OCI-LY3 (cell line): ENCODE data around the gene FAHD1.
"Not testable (repeated sequence)": the region's sequence is repeated elsewhere in the genome, so short reads cannot be mapped to it uniquely, and the experiment has no call there.

ENCODE experiments used
- H2AFZ ChIP-seq: fragments of 200-600, 300-600 bp; shearing (Covaris generic); 2 replicates; pipeline ENCODE4 v1.6.0; 2014; ENCODE audit warnings: antibody characterized with exemption, low read depth, low read length
- H3K27ac ChIP-seq: fragments of 200-600, 300-600 bp; sonication (generic); 2 replicates; pipeline ENCODE4 v1.5.1; 2014; ENCODE audit warnings: mild to moderate bottlenecking, low read length, moderate library complexity, mixed read lengths
- H3K27me3 ChIP-seq: fragments of 200-600, 300-600 bp; sonication (generic); 2 replicates; pipeline ENCODE4 v1.6.1; 2014; ENCODE audit warnings: low read depth, low read length, mixed read lengths
- H3K36me3 ChIP-seq: fragments of 200-600, 300-600 bp; sonication (generic); replicated peaks from 2 replicates; pipeline ENCODE3; 2014; ENCODE audit warnings: low read depth, low read length, mixed read lengths
- H3K4me1 ChIP-seq: fragments of 300-600, 200-600 bp; sonication (generic); 2 replicates; pipeline ENCODE4 v1.6.1; 2014; ENCODE audit warnings: low read length, mixed read lengths
- H3K4me2 ChIP-seq: fragments of 200-600, 300-600 bp; sonication (generic); 2 replicates; pipeline ENCODE4 v1.6.1; 2014; ENCODE audit warnings: low read length, mixed read lengths
- H3K4me3 ChIP-seq: fragments of 300-600, 200-600 bp; sonication (generic); 2 replicates; pipeline ENCODE4 v1.5.1; 2014; ENCODE audit warnings: antibody characterized with exemption, mild to moderate bottlenecking, low read length, moderate library complexity
- H3K79me2 ChIP-seq: fragments of 300-600, 200-600 bp; shearing (Covaris generic); 2 replicates; pipeline ENCODE4 v1.6.1; 2014; ENCODE audit warnings: mild to moderate bottlenecking, low read length, mixed read lengths
- H3K9ac ChIP-seq: fragments of 300-600, 200-600 bp; shearing (Covaris generic); 2 replicates; pipeline ENCODE4 v1.6.0; 2014; ENCODE audit warnings: mild to moderate bottlenecking, low read length, moderate library complexity
- H3K9me3 ChIP-seq: fragments of 200-600, 300-600 bp; shearing (Covaris generic); 2 replicates; pipeline ENCODE4 v1.6.1; 2014; ENCODE audit warnings: low read length, mixed read lengths; ENCODE audit not compliant: insufficient read depth
- H4K20me1 ChIP-seq: fragments of 200-600, 300-600 bp; sonication (generic); 2 replicates; pipeline ENCODE4 v1.6.1; 2016; ENCODE audit warnings: low read length, mixed read lengths; ENCODE audit not compliant: insufficient read depth
- EZH2phosphoT487 ChIP-seq: fragments of 200-600 bp; shearing (Covaris generic); IDR thresholded peaks from 2 replicates; pipeline ENCODE4 v1.6.1; 2018; ENCODE audit warnings: antibody characterized with exemption, mixed run types, low read depth
- TF ChIP-seq, protein P1 (sequence below): fragments of 200-600, 300-600 bp; sonication (generic); IDR thresholded peaks from 2 replicates; pipeline ENCODE4 v1.5.1; 2014; ENCODE audit warnings: antibody characterized with exemption, low read length, low read depth

FAHD1 gene

DNA sequence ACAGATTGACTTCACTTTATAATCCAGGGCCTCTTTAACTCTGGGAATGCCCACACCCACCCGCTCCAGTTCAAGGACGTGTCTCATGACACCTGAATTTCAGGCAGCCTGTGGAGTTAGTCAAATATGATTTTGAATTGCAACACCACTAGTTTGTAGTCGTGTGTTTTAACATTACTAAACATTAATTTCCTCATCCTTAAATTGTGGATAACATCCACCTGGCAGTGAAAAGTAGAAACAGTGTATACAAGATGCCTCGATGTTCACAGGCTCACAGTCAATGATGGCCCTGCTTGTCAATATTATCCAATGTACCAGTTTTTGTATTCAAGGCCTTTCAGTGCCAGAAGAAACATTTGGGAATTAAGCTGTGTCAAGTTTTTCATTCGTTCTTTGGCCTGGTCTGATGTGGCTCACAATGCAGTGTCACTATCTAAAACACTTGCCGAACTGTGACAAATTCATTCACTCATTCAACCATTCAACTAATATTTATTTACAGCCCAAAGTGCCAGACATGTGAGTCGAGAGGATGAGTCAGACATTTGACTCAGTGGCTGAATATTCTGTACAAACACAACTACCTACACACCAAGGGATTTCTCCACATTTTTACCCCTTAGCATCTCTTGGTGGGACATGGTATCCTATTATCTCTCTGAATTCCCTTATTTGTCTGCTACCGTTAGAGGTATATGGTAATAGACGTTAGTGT lies 43.5 kb downstream of the FAHD1 start:
- no peak overlapping the region for H3K4me2 ChIP-seq
- H3K4me1 ChIP-seq: 0 out of 2 replicates have a peak, but pooled peaks cover 3% of the 10 kb centered on the region
- H3K9me3 ChIP-seq: no peaks in the 10 kb centered on the region
- no peak overlapping the region for H3K9ac ChIP-seq
- no peak overlapping the region for H3K27ac ChIP-seq
- peaks cover 7% of the 10 kb centered on the region; the same call in 1 of the 2 replicates for H3K27me3 ChIP-seq
- no peak overlapping the region for H3K4me3 ChIP-seq
- H2AFZ ChIP-seq: no peak overlapping the region
- H3K36me3 ChIP-seq: no peaks in the 10 kb centered on the region
- TF ChIP-seq, protein P1, sequence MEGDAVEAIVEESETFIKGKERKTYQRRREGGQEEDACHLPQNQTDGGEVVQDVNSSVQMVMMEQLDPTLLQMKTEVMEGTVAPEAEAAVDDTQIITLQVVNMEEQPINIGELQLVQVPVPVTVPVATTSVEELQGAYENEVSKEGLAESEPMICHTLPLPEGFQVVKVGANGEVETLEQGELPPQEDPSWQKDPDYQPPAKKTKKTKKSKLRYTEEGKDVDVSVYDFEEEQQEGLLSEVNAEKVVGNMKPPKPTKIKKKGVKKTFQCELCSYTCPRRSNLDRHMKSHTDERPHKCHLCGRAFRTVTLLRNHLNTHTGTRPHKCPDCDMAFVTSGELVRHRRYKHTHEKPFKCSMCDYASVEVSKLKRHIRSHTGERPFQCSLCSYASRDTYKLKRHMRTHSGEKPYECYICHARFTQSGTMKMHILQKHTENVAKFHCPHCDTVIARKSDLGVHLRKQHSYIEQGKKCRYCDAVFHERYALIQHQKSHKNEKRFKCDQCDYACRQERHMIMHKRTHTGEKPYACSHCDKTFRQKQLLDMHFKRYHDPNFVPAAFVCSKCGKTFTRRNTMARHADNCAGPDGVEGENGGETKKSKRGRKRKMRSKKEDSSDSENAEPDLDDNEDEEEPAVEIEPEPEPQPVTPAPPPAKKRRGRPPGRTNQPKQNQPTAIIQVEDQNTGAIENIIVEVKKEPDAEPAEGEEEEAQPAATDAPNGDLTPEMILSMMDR: no peak
- no peak for TF ChIP-seq EZH2phosphoT487
- H3K79me2 ChIP-seq: no peaks in the 10 kb centered on the region
- no peaks in the 10 kb centered on the region for H4K20me1 ChIP-seq

DNA sequence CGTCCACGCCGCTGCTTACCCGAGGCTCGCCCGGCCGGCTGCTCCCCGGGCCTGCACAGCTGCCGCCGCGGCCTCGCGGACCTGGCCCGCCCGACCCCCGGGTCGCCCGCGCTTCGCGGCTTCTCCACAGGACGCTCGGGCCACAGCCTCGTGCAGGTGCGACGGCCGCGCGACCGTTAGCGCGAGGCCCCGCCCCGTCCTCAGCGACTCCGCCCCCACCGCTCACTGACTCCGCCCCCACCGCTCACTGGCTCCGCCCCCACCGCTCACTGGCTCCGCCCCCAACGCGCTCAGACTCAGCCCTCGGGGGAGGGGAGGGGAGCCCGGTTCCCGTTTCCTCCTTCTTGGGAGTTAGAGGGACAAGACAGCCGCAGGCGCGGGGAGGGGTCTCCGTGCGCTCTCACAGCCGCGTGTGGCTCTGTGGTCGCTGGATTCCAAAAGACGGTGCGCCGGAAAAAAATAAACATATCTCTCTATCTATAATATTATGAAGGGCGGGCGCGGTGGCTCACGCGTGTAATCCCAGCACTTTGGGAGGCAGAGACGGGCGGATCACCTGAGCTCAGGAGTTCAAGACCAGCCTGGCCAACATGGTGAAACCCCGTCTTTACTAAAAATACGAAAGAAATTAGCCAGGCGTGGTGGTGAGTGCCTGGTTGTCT lies 45.1 kb downstream of the FAHD1 start, which contains the start of gene MEIOB:
Gene MEIOB, minus strand, starts transcription at position 191 of the 662 bp plus-strand sequence. CDS start 3,989 bp downstream, outside the sequence.
- Histone ChIP-seq H3K27ac (no peak within 1 kb of the TSS), H4K20me1 (no peaks in the 10 kb centered on the region), H3K79me2 (no peaks in the 10 kb centered on the region), H3K36me3 (no peaks in the 10 kb centered on the region), H3K9ac (no peak within 1 kb of the TSS), H3K9me3 (no peaks in the 10 kb centered on the region), H3K4me1 (peaks cover 4% of the 10 kb centered on the region; the same call in 1 of the 2 replicates), H3K27me3 (no peaks in the 10 kb centered on the region), H3K4me3 (no peak within 1 kb of the TSS), H3K4me2 (no peak within 1 kb of the TSS), H2AFZ (no peak within 1 kb of the TSS)
- TF ChIP-seq, protein P1: no peak
- no peak for TF ChIP-seq EZH2phosphoT487

DNA sequence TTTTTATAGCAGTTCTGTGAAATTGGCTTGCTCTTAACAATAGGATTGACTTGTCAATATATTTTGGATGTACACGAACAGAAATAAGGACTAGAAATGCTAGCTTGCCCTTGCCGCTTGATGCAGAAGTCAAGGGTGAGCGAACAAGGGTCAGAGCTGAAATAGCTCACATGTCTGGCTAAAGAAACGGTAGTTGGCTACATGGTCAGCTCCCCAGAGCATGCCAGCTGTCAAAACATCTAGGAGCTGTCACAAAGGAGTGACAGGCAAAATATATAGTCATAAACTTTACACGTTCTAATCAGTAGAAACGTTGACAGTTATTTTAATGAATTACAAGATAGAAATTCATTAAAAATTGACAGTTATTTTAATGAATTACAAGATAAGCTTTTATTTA lies 47.8 kb downstream of the FAHD1 start:
- Histone ChIP-seq H3K4me3 (no peak overlapping the region), H3K27me3 (peaks cover 8% of the 10 kb centered on the region), H3K9me3 (no peaks in the 10 kb centered on the region), H2AFZ (no peak overlapping the region), H3K4me2 (no peak overlapping the region), H3K79me2 (no peaks in the 10 kb centered on the region), H3K9ac (no peak overlapping the region), H3K36me3 (no peaks in the 10 kb centered on the region), H3K4me1 (peaks cover 4% of the 10 kb centered on the region; the same call in 1 of the 2 replicates), H4K20me1 (no peaks in the 10 kb centered on the region), H3K27ac (no peak overlapping the region)
- no peak for TF ChIP-seq EZH2phosphoT487
- TF ChIP-seq, protein P1: no peak

DNA sequence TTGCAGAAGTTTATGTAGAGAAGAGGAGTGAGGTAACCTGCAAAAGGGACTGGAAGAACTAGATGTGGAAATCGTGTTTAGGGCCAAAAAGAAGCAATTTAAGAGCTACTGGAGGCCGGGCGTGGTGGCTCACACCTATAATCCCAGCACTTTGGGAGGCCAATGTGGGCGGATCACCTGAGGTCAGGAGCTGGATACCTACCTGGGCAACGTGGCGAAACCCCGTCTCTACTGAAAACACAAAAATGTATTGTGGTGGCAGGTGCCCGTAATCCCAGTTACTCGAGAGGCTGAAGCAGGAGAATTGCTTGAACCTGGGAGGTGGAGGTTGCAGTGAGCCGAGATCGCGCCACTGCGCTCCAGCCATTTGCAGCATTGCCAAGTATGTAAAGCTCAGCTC lies 49.1 kb downstream of the FAHD1 start:
- H3K4me3 ChIP-seq, H2AFZ ChIP-seq, H3K27ac ChIP-seq, H3K79me2 ChIP-seq, H3K4me1 ChIP-seq, H4K20me1 ChIP-seq, H3K36me3 ChIP-seq, H3K9me3 ChIP-seq, H3K27me3 ChIP-seq, H3K9ac ChIP-seq: not testable (repeated sequence)
- H3K4me2 ChIP-seq: peak overlapping the region; percentile 27
